Anterior cingulate cortex (tissue), 58 donors: ENCODE measurements around the gene DLGAP5.
A peak's percentile ranks its signal among the peaks of the same experiment; 100 is the strongest.

Source experiments
- DNase-seq, 58 donors: peaks; one replicate each; lab custom pipeline; 2025; lab: John Stamatoyannopoulos, UW

The DLGAP5 gene

GRCh38 chr14:55130196-55130550 is 61.2 kb downstream of the DLGAP5 start:
- peak in 1 of 58 donors; percentile 38 for DNase-seq

DNA sequence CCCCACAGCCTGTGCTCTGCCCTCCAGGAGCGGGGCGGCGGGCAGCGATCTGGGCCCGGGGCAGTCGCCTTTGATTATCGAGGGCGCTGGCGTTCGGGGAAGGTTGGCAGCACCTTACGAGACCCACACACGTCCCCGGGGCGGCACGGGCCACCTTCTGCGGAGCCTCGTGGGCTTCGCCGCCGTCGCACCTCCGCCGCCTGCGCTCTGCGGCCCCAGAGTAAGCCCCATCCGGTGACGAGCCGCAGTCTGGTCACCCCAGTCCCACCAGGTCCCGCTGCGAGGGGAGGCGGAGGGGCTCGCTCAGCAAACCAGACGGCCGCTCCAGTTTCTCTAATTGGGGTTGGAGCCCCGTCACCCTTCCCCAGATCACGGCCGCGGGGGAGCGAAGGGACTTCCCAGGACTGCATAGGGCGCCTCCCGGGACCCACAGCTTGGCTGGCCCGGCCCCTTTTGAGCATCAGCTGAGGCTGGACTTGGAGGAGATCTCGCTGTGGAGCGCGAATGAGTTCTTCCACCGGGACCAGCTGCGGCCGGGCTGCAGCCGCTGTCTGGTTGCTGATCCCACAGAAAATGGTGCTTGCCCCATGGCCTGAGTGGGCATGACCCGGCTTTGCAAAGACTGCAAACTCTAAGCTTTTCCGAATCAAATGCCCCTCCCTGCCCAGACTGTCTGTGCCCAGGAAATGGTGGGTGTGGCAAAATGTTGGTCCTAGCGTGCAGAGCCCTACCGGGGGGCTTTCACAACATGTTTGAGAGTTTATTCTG is 61.8 kb downstream of the DLGAP5 start:
- DNase-seq: peak in 9 of 58 donors; percentile 10 to 39 (median 12)

- DNase-seq: peak in 12 of 58 donors; percentile 6 to 37 (median 14)
Observed at GRCh38 chr14:55129086-55129427, 62.3 kb downstream of the DLGAP5 start, which contains the start of gene LGALS3. TSS of gene LGALS3 (plus strand) at chr14:55129252. CDS start at chr14:55137374, 8,122 bp downstream.

GRCh38 chr14:55128386-55129085 is 62.8 kb downstream of the DLGAP5 start:
- no peak for DNase-seq

DNA sequence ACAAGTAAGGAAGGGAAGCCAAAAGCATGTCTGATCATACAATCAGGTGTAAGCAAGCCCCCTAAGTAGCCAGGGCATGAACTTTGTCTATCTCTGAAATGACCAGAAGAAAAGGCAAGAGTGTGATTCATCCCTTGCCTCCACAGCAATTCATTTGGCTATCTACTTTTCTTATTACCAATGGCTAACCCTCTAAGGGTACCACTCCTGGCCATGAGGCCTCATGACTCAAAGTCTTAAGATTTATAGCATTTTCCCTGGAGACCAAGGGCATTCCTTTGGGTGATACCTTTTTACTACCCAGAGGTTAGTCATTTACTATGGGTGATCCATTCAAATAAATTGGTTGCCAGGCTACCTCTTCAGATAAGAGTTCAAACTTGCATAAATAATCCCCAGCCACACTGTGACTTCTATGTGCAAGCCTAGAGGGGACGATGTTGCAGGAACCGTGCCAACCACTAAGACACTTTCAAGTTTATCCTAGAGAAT is 63.9 kb downstream of the DLGAP5 start:
- DNase-seq: no peak

DNA sequence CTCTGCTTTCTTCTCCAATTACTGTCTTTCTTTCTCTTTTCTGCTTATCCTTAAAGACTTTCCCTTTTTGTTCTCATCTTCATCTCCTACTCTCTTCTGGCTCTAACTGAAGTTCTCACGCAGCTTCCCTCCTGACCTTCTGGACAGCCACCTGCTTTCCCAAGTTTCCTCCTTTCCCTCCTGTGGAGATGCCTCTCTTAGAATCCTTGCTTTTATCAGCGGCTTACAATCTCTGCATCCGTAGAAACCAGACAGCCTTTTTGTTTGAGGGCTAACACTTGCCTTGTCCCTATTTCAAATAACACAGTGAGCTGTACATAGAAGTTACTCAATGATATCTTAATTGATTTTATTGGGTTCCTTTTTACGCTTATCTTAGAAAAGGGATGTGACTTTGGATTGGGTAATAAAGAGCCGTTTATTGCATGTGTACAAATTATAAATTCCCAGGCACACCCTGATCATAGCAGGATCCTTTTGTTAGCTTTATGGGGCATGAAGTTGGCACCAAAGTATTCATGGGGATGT is 64.4 kb downstream of the DLGAP5 start:
- no peak for DNase-seq

DNA sequence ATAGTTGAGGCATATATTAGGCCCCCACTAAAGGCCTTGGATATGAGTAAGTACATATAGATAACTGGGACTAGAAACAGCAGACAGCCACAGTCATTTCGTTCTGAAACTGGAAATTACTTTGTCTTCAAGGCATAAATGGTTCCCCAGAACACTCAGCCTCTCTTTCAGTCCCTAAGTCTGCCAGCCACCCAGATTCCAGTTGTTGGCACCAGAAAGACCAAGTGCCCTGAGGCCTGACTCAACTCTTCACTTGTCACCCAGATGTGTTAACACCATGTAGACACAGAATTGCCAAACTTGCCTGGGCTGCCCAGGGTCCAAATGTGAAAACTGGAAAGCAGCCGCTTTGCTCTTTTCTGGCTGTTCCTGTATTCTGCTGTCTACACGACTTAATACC is 65.4 kb downstream of the DLGAP5 start:
- no peak for DNase-seq

DNA sequence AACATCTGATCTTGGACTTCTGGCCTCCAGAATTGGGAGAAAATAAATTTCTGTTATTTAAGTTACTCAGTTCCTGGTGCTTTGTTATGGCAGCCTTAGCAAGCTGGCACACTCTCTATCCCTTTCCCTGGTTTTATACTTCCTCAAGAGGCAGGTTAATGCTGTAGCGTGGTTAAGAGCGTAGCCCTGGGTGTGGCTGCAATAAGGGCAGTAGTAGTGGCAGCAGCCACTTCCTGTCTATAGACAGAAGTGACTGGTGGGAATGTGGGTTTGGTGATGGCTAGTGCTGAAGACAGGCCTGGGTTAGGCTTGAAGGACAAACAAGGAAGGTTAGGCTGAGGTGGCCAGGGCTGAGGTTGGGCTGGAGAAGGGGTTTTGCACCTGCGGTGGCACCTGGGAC is 66.0 kb downstream of the DLGAP5 start:
- DNase-seq: no peak

DNA sequence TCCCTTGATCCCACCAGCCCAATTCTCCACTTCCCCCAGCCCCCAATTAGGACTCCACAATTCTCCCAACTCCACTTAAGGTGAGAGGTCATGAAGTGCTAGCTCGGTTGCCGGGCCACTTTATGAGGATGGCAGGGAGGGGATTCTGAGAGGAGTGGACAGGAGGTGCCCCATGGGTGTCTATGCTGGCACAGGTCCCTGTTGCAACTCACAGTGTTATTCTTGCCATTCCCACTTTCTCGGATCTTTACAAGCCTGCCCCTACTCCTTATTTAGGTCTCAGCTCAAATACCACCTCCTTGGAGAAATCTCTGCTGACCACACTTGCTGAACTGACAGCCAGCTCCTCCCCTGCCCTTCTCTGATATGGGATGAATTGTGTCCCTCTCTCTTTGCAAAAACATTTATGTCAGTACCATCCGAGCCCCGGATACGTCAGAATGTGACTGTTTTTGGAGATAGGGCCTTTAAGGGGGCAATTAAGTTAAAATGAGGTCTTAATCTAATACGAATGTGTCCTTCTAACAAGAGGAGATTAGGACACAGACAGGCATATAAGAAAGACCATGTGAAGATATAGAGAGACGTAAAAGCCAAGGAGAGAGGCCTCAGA is 66.5 kb downstream of the DLGAP5 start:
- no peak for DNase-seq

GRCh38 chr14:55123852-55124639 is 67.3 kb downstream of the DLGAP5 start:
- DNase-seq: no peak

DNA sequence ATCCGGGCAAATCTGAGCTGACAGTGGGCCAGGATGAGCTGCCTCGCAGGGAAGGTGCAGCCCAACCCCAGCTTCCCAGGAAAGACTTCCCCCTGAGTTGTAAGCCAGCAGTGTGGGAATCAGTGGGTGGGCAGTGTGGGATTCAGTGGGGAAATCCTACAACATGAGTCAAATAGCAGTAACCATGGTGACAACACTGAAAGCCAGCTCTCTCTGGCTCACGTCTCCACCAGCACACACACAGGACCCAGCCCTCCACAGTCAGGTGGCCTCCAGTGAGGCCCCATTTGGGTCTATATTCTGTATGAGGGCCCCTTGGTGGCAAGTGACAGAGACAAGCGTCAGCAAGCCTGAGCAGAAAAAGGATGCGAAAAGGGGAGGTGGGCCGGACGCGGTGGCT is 68.3 kb downstream of the DLGAP5 start:
- DNase-seq: peak in 18 of 58 donors; percentile 5 to 42 (median 21)

DNA sequence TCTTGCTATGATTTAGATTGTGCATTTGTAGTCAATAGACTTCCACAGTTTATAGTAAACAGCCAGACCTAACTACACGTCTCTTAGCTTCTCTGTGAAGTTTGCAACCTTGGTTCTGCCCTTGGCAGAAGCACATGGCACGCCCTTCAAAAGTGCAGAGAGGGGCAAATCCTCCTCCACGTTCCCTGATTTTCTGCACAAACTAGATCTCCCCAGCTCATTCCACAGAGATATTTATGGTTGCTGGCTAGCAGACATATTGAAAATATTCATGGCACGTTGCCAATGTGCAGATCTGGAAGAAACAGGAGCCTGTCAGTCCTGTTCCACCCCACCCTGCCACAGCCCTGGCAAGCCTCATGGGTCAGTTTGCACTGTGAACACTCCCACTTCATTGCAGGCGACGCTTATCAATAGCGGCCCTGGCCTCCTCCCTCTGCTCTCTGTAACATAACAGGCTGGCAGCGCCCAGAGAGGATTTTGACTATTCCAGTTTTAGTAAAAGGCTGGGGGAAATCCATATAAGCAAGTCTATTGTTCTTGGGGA is 68.9 kb downstream of the DLGAP5 start:
- peak in 1 of 58 donors; percentile 13 for DNase-seq

DNA sequence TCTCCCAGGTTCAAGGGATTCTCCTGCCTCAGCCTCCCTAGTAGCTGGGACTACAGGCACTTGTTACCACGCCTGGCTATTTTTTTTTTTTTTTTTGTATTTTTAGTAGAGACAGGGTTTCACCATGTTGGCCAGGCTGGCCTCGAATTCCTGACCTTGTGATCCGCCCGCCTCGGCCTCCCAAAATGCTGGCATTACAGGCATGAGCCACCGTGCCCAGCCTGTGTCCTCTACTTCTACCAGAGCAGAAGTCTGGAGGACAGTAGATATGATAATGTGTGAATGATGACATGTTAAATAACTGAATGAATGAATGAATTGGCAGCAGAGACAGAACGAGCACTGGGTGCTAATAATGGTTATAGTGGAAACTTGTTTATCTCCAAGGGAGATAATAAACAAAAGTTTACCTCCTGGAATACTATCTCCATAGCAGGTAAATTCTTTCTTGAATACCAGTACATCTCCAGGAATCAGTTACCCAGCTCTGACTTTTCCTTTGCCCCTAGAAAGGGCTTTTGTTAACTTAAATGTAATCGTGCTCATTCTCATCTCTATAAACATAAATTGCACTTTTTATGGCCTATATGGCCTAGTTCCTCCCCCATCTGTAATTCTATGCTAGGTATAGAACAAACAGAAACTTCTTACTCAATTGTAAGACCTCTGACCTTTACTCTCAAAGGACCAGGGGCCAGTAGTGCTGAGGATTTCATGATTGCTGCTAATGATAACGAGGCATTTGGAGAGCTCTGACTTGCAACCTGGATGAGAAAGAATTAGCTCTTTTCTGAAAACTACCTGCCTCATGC is 69.6 kb downstream of the DLGAP5 start:
- DNase-seq: no peak

- DNase-seq: peak in 1 of 58 donors; percentile 3
Observed at GRCh38 chr14:55120571-55121495, 70.6 kb downstream of the DLGAP5 start.

DNA sequence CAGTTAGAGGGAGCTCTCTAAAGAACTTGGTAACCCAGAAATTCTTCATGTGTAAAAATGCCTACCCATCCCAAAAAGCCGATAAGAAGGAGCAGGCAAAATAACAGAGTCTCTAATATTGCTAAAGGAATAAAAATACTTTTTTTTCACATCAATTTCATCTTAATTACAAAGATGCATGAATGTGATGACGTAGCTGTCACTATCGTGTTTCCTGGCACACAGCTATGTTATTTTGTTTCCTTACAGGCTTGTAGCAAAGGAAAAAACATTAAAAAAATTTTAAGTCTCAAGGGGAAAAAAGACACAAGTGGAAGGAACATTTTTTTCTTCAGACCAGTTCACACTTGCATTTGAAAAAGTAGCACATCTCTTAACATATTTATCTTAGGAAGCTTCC is 72.6 kb downstream of the DLGAP5 start:
- DNase-seq: no peak

DNA sequence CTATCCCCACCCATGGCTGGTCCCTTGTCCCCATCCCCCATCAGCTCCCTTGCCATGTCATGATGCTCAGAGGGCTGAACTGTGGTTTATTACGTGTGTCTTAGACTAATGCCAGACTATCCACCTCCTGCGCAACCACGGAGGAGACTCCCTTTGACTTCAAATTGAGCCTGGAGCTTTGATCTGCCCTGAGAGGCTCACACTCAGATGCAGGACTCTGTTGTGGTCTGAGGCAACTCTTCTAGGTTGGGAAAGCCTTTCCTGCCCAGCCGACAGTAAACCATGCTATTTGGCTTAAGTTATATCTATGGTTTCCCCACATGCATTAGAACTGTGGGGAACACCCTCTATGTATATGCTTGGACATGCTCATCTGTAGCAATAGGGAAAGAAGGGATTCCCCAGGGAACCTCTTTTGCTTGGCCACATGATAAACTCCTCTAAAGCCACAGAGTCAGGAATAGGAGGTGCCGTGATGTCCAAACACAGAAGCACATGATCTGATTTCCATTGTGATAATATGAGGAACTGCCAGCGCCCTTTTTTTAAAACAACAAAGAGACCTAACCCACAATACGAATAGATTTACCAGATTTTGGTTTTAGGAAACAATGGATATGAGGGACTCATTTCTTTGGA is 73.5 kb downstream of the DLGAP5 start:
- DNase-seq: peak in 1 of 58 donors; percentile 5

DNA sequence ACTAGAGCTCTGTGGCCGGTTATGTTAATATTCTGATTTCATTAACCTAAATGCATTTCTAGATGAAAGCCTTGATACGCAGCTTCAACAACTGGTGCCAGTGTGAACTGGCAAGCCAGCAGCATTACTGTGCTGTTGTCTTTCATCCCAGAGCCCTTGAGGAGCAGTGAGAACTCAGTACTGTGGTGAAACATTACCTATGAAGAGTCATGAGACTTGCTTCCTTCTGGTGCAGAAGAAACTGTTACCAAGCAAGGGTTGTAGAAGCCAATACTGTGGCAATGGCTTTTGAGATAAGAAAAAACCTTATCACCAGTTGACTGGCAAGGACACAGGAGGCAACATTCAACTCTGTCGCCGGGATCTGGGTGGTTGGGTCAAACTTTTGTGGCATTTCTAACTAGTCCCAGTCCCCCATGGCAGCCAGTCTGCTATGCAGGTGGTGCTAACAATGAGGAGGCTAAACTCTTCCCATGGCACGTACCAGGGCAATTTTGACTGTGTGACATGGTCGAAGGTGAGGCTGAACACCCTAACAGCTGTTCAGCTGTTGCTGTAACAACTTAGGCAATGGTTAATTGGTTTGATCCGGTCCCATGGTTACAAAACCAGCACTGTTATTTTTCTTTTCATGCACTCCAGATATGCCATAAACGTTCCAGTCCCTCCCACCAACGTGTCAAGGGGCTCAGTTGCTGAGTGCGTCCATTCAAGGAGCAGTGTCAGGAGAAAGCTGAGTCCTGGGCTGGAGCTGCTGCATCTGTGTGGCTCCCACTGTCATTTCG is 74.9 kb downstream of the DLGAP5 start:
- no peak for DNase-seq
